GM13977 (cell line): ENCODE measurements around the gene PSMD4.

Experiments used
- DNase-seq: peaks from one replicate; pipeline ENCODE4 v3.0.0; 2012; ENCODE audit warnings: low spot score
- in situ Hi-C: fragments of 300-500 bp; cut with MboI; formaldehyde crosslinking; loops from one replicate; pipeline ENCODE4 v1.12.0; 2022; ENCODE audit warnings: low sequenced_read_pairs, low pct_unique_long_range_greater_than_20kb, mixed read lengths, inconsistent platforms; ENCODE audit not compliant: unreplicated experiment
- TF ChIP-seq, protein P1 (sequence below): IDR thresholded peaks from 2 replicates; pipeline ENCODE4 v1.5.1; 2012; ENCODE audit warnings: mild to moderate bottlenecking, control low read depth; ENCODE audit not compliant: insufficient read depth; ENCODE audit errors: extremely low read depth, missing control alignments

PSMD4 gene

DNA sequence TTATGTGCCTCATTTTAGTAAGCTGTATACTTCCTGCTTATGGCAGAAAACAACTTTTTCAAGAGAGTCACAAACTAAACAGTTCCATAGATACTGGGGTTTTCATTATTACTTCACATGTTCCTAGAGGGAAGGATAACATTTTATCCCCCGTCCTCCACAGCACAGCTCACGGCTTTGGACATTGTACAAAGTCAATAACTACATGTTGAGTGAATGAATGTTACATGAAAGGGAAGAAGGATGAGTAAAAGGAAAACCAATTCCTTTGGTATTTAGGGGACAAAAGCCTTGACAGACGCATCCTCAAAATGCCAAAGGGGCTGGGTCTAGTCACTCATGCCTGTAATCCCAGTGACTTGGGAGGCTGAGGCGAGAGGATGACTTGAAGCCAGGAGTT, 57.9 kb downstream of the PSMD4 start:
- TF ChIP-seq, protein P1, sequence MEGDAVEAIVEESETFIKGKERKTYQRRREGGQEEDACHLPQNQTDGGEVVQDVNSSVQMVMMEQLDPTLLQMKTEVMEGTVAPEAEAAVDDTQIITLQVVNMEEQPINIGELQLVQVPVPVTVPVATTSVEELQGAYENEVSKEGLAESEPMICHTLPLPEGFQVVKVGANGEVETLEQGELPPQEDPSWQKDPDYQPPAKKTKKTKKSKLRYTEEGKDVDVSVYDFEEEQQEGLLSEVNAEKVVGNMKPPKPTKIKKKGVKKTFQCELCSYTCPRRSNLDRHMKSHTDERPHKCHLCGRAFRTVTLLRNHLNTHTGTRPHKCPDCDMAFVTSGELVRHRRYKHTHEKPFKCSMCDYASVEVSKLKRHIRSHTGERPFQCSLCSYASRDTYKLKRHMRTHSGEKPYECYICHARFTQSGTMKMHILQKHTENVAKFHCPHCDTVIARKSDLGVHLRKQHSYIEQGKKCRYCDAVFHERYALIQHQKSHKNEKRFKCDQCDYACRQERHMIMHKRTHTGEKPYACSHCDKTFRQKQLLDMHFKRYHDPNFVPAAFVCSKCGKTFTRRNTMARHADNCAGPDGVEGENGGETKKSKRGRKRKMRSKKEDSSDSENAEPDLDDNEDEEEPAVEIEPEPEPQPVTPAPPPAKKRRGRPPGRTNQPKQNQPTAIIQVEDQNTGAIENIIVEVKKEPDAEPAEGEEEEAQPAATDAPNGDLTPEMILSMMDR = no peak
- in situ Hi-C loops = no loop called here
- no peak for DNase-seq

DNA sequence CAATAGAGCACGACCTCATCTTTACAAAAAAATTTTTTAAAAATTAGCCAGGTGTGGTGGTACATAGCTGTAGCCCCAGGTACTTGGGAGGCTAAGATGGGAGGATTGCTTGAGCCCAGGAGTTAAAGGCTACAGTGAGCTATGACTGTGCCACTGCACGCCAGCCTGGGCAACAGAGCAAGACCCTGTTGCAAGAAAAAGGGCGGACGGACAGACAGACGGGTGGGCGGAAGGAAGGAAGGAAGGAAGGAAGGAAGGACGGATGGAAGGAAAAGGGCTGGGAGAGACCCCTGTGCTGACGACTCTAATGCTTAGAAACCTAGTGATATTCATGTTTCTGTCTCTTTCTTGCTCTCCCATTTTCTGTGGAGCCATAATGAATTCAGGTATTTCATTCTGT, 58.3 kb downstream of the PSMD4 start:
- TF ChIP-seq, protein P1 = no peak
- no peak for DNase-seq
- in situ Hi-C loops = no loop called here

DNA sequence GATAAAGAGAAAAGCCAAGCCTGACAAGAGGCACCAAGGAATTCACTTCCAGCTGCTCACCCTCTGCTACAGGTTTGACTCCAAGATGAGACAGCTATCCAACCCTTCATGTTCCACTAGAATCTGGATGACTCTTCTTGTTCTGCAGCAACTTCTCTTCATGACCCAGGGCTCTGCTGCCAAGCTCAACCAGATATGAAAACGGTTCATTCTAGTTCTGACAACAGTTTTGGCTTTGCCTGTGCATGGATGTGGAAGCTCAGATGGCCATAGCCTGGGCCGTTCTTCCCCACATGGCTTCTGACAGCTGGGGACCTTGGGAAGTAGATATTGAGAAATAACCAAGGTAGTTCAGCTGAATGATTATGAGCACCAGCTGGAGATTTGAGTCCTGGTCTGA, 59.0 kb downstream of the PSMD4 start:
- TF ChIP-seq, protein P1 = no peak
- DNase-seq = no peak
- in situ Hi-C loops = no loop called here

DNA sequence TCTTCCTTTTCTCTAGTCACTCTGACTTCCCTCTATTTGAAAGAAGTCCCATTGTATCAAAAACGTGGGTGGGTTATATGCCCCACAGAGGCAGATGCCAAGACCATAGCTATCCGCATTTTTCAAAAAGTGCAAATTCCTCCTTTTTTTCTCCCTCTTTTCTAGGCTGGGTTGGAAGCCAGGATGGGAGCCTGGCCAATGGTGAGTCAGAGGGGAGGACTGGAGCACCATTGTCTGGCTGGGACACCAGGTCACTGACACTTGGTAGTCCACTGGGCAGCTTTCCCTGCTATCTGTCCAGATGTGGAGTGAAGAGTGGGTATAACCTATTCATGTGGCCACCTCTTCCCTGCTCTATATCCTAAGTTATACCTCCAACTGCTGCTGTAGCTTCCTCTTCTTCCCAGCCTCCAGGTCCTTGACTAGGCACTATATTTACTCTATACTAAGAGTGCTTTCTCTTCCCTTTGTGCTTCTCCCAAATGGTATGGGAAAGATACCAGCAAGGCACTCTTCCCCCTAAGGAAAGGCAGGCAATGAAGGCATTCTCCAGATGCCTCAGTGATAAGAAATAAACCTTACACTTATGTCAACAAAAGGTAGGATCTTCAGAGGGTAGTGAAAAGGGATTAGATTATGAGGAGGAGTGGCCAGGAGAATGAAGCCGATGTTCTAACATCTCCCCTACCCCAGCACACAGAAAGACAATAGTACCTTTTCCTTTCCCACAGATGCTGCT, 59.8 kb downstream of the PSMD4 start:
- TF ChIP-seq, protein P1 = no peak
- in situ Hi-C loops = no loop called here
- DNase-seq = no peak

DNA sequence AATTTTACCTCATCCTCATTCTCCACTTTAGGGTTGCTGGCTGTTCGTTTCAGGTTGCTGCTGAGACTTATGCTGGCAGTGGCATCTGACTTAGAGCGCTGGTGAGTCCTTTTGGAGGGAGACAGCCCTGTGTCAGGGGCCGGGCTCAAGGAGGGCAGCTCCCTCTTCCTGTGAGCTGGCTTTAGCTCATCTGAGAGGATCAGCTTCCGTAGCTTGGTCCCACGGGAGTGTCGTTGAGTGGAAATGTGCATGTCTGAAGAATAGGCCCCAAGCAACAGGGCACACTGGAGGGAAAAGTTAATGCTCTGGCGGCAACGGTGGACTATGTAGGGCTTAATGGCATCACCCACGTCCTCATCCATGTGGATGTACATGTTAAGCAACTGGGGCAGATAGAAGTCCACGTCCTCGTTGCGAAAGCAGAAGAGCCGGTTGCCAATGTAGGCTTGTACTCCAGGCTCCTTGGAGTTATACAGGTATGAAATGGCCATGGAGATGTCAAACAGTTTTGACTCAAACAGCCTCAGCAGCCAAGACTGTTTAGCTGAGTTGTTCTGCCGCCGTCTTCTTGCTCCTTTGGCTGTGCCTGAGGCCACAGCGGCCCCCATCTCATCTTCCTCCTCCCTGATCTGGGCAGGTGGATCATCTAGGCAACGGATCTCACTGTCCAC, 61.2 kb downstream of the PSMD4 start:
- DNase-seq = no peak
- in situ Hi-C loops = no loop called here
- TF ChIP-seq, protein P1 = no peak
